ENCODE results near the gene BANF1.

- TF ChIP-seq POLR2A (IDR thresholded peaks at IDR 0.05) (no peak), CTCF (IDR thresholded peaks at IDR 0.05) (no peak)
Observed at GRCh38 chr11:65964906-65965305, 37.4 kb upstream of the BANF1 start.

Data from right lobe of liver (tissue), 4 donors.